CD4-positive, alpha-beta memory T cell (primary cell): Measurements from ENCODE around the gene URM1. TPM values are rescaled to one million over a fixed set of nuclear protein-coding genes. Genes with fewer than 3 reads are reported as not detected.
A peak's percentile ranks its signal among the peaks of the same experiment; 100 is the strongest.

ENCODE experiments used
- CTCF ChIA-PET: fragments of 350-600 bp; sonication (Branson Sonifier 250); formaldehyde crosslinking; loops from one replicate; lab custom pipeline; 2021; ENCODE audit warnings: inconsistent platforms; ENCODE audit not compliant: partially characterized antibody; lab: Charles Lee
- POLR2A ChIA-PET: fragments of 350-600 bp; sonication (Branson Sonifier 250); formaldehyde crosslinking; loops from one replicate; lab custom pipeline; 2021; ENCODE audit not compliant: partially characterized antibody; lab: Charles Lee
- DNase-seq, 5 donors: peaks; one replicate each; pipeline versions ENCODE4 v3.0.0 to v3.0.0-alpha.2; 2020 to 2022; ENCODE audit warnings: mixed read lengths in 1 of 5
- H3K27ac ChIP-seq: one replicate; pipeline ENCODE4 v1.7.0; 2013; ENCODE audit warnings: low read depth, low read length
- H3K27me3 ChIP-seq: 2 replicates; pipeline ENCODE4 v1.7.0; 2013; ENCODE audit warnings: mild to moderate bottlenecking, low read length, moderate library complexity; ENCODE audit not compliant: insufficient read depth
- H3K36me3 ChIP-seq: 2 replicates; pipeline ENCODE4 v1.7.0; 2013; ENCODE audit warnings: mild to moderate bottlenecking, low read length, moderate library complexity; ENCODE audit not compliant: insufficient read depth
- H3K4me1 ChIP-seq: 2 replicates; pipeline ENCODE4 v1.7.0; 2013; ENCODE audit warnings: mild to moderate bottlenecking, low read length, moderate library complexity; ENCODE audit not compliant: insufficient read depth
- H3K4me3 ChIP-seq, 2 donors: one replicate each; pipeline ENCODE4 v1.7.0; 2013; ENCODE audit warnings: low read length in 2 of 2, mild to moderate bottlenecking in 1 of 2
- H3K9me3 ChIP-seq, 2 donors: one replicate each; pipeline ENCODE4 v1.7.0; 2013; ENCODE audit warnings: low read length in 2 of 2, control low read depth in 1 of 2; ENCODE audit not compliant: control insufficient read depth in 1 of 2
- H3K27ac Mint-ChIP-seq, 7 donors: one replicate each; pipeline ENCODE4 v1.8.0; 2020 to 2021; ENCODE audit warnings: mixed read lengths in 7 of 7, mild to moderate bottlenecking in 6 of 7, inconsistent platforms in 3 of 7, moderate library complexity in 3 of 7
- H3K27me3 Mint-ChIP-seq, 2 donors: one replicate each; pipeline ENCODE4 v1.8.0; 2020 to 2021; ENCODE audit warnings: mixed read lengths in 2 of 2
- H3K36me3 Mint-ChIP-seq, 2 donors: one replicate each; pipeline ENCODE4 v1.8.0; 2020 to 2021; ENCODE audit warnings: mixed read lengths in 2 of 2, inconsistent platforms in 1 of 2, mild to moderate bottlenecking in 1 of 2
- H3K4me1 Mint-ChIP-seq, 4 donors: one replicate each; pipeline ENCODE4 v1.8.0; 2020 to 2021; ENCODE audit warnings: mixed read lengths in 4 of 4, mild to moderate bottlenecking in 1 of 4
- H3K4me3 Mint-ChIP-seq, 8 donors: one replicate each; pipeline ENCODE4 v1.8.0; 2020 to 2021; ENCODE audit warnings: mixed read lengths in 8 of 8, mild to moderate bottlenecking in 7 of 8, moderate library complexity in 6 of 8, inconsistent platforms in 3 of 8
- H3K9me3 Mint-ChIP-seq, 8 donors: one replicate each; pipeline ENCODE4 v1.8.0; 2020 to 2021; ENCODE audit warnings: mixed read lengths in 8 of 8, mild to moderate bottlenecking in 5 of 8, inconsistent platforms in 3 of 8, moderate library complexity in 1 of 8
- intact Hi-C: fragments of 100-400 bp; cut with micrococcal nuclease; formaldehyde crosslinking; loops from one replicate; pipeline ENCODE4 v1.15.1; 2023
- polyA plus RNA-seq, 2 donors: library from polyadenylated mRNA; unstranded; fragments of 300-500 nt; fragmentation: Illumina TruSeq; gene quantifications; one replicate each; pipeline ENCODE4 v1.2.3, GENCODE V29; 2021
- total RNA-seq, 2 experiments: library from RNA; stranded (reverse); gene quantifications; one replicate each; pipeline ENCODE4 v1.2.3, GENCODE V29; 2021

URM1 gene
- total and polyA plus RNA-seq, 4 experiments from 2014 or later: 44.1 to 50.8 (median 48.0) TPM

DNA sequence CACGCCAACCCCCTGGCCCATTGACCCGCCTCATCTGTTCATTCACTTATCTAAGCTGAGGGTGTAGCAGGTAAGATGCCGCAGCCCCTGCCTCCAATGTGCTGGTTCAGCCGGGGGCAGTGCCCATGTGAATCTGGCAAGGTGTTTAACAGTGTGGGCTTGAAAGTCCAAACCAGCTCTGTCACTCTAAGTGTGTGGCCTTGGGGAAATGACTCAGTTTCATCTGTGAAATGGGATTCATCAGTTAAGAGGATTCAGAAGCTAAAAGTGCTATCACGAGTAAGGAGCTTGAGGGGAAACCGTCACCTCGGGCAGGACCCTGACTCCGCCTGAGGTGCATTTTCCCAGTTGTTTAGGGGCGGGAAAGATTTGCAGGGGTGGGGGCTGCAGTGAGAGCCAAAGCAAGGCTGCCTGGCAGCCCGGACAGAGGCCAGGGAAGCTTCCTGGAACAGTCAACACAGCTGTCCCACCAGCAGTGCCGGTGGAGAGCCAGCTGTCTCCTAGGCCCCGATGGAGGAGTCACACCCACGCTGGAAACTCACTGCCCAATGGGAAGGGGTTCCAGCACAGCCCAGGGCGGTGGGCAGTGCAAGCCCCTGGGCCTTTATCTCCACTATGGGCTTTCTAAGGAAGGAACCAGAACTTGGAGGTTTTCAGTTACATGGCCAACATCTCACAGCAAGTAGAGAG is 9.7 kb upstream of the URM1 start:
- no peaks in the 10 kb centered on the region for H3K9me3 Mint-ChIP-seq
- no peaks in the 10 kb centered on the region for H3K36me3 Mint-ChIP-seq
- intact Hi-C loops: loop anchor here (10.0 kb wide), 1 partner anchor 143 kb away; the partner anchor contains the start of gene GLE1
- Histone ChIP-seq H3K4me3 (peak overlapping the region; percentile 47 to 55), H3K9me3 (no peaks in the 10 kb centered on the region), H3K4me1 (peaks cover 19% of the 10 kb centered on the region), H3K36me3 (no peaks in the 10 kb centered on the region), H3K27ac (peak overlapping the region; percentile 36), H3K27me3 (no peaks in the 10 kb centered on the region)
- peak overlapping the region; percentile 62 to 93 (median 81) for H3K27ac Mint-ChIP-seq
- H3K4me1 Mint-ChIP-seq: peaks cover 2 to 18% (median 8%) of the 10 kb centered on the region in 4 donors
- CTCF ChIA-PET: interaction anchor here (0.6 to 3.4 kb wide), 27 partner anchors 10 to 567 kb away, joined by 3 to 54 read pairs (median 4); partner anchors contain the start of genes GLE1 and URM1
- H3K27me3 Mint-ChIP-seq: no peaks in the 10 kb centered on the region
- H3K4me3 Mint-ChIP-seq: peak overlapping the region; percentile 42 to 88 (median 85)
- DNase-seq: no peak
- POLR2A ChIA-PET: interaction anchor here (0.7 to 3.2 kb wide), 8 partner anchors 10 to 457 kb away, joined by 3 to 41 read pairs (median 4); partner anchors contain the start of genes CERCAM, COQ4, ENDOG and URM1

DNA sequence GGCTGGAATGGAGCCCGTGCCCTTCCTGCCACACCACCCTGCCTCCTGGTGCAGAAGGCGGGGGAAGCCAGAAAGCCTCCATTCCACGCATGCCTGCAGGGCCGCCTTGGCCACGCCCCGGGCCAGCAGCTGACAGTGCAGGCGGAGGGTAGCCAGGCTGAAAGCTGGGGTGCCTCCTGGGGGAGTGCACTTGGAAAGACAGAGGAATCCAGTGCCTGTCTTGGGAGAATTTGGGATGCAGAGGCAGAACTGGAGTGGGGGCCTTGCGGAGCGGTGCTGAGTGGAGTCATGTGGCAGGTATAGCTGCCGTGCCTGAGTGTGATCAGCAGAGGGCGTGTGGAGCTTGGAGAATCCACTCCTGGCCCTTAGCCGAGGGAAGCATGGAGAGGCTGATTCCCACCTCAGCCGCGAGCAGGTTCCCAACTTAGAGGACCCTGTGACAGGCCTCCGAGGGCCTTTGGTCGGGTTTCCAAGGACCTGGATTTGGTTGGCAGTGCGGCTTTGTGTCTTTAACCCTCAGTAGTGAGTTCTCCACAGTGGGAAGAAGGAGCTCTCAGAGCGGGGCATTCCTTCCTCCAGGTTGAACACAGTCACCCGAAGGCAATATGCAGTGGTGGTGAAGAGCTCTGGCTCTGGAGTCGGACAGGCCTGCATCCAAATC is 9.1 kb upstream of the URM1 start:
- Mint-ChIP-seq H3K36me3 (no peaks in the 10 kb centered on the region), H3K27ac (peak overlapping the region; percentile 62 to 93 (median 81)), H3K4me3 (peak overlapping the region; percentile 80 to 88 (median 85)), H3K9me3 (no peaks in the 10 kb centered on the region), H3K4me1 (peaks cover 2 to 18% (median 8%) of the 10 kb centered on the region in 4 donors), H3K27me3 (peaks cover 2% of the 10 kb centered on the region in 2 donors)
- DNase-seq: peak; percentile 64 to 75 (median 67)
- H3K36me3 ChIP-seq: no peaks in the 10 kb centered on the region
- peak overlapping the region; percentile 36 for H3K27ac ChIP-seq
- no peaks in the 10 kb centered on the region for H3K9me3 ChIP-seq
- intact Hi-C loops: loop anchor here (1.0 to 10.0 kb wide), 5 partner anchors 9 to 143 kb away; partner anchors contain the start of genes CERCAM, GLE1 and URM1
- peak overlapping the region; percentile 47 to 55 for H3K4me3 ChIP-seq
- peaks cover 19% of the 10 kb centered on the region for H3K4me1 ChIP-seq
- CTCF ChIA-PET: interaction anchor here (0.6 to 3.4 kb wide), 35 partner anchors 9 to 566 kb away, joined by 3 to 54 read pairs (median 4); partner anchors contain the start of genes GLE1, ODF2, SLC27A4 and URM1
- POLR2A ChIA-PET: interaction anchor here (0.7 to 3.2 kb wide), 8 partner anchors 9 to 456 kb away, joined by 3 to 41 read pairs (median 4); partner anchors contain the start of genes CERCAM, COQ4, ENDOG and URM1
- H3K27me3 ChIP-seq: no peaks in the 10 kb centered on the region

DNA sequence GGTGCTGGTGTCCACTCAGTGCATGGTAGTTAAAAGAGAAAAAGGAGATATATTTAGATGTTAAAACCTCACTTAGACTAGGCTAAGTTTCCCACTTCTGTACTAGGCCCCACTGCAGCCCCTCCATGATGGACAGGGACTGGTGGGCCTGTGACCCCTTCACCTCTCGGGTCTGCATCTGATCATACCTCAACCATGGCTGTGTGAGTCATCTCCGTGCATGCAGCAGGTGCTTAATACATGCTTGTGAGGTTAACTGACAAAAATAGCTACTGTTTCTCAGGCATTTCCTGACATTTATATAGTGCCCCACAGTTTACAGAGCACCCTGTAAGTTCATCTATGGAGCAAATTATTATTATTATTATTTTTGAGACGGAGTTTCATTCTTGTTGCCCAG is 8.4 kb upstream of the URM1 start:
- CTCF ChIA-PET: interaction anchor here (0.6 to 3.4 kb wide), 32 partner anchors 8 to 566 kb away, joined by 3 to 54 read pairs (median 4); partner anchors contain the start of genes GLE1, ODF2, SLC27A4 and URM1
- DNase-seq: no peak
- Histone ChIP-seq H3K36me3 (no peaks in the 10 kb centered on the region), H3K4me3 (no peak overlapping the region), H3K9me3 (no peaks in the 10 kb centered on the region), H3K4me1 (peaks cover 19% of the 10 kb centered on the region), H3K27ac (no peak overlapping the region), H3K27me3 (no peaks in the 10 kb centered on the region)
- POLR2A ChIA-PET: interaction anchor here (1.2 to 3.2 kb wide), 6 partner anchors 8 to 455 kb away, joined by 3 to 41 read pairs (median 5); partner anchors contain the start of genes COQ4, ENDOG and URM1
- peaks cover 2 to 4% of the 10 kb centered on the region in 2 donors for H3K27me3 Mint-ChIP-seq
- intact Hi-C loops: loop anchor here (1.0 to 10.0 kb wide), 5 partner anchors 9 to 142 kb away; partner anchors contain the start of genes CERCAM, GLE1 and URM1
- no peaks in the 10 kb centered on the region for H3K36me3 Mint-ChIP-seq
- peaks cover 2 to 18% (median 8%) of the 10 kb centered on the region in 4 donors for H3K4me1 Mint-ChIP-seq
- H3K27ac Mint-ChIP-seq: no peak overlapping the region
- no peaks in the 10 kb centered on the region for H3K9me3 Mint-ChIP-seq
- peak overlapping the region in 2 of 8 donors; percentile 3 to 16 for H3K4me3 Mint-ChIP-seq

DNA sequence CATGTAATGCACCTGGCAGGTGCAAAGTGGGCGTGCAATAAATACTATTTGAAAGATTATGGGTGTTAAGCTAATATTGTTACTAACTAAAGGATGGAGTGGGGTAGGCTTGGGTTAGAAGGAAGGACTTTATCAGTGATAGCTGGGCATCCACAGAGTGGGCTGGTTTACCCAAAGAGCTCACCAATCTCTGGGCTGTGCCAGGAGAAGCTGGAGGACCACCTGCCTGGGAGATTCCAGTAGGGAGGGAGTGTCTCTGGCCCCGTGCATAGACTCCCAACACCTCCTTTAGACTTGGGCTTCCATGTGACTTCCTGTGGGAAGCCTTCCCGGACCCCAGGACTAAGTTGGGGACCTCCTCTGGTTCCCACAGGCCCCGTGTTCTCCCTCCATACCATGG is 5.6 kb upstream of the URM1 start:
- no peak overlapping the region for H3K27ac ChIP-seq
- intact Hi-C loops: loop anchor here (10.0 kb wide), 1 partner anchor 139 kb away; the partner anchor contains the start of gene GLE1
- Mint-ChIP-seq H3K4me3 (no peak overlapping the region), H3K4me1 (peaks cover 4 to 24% (median 13%) of the 10 kb centered on the region in 4 donors), H3K9me3 (no peaks in the 10 kb centered on the region), H3K27ac (peak overlapping the region in 1 of 7 donors; percentile 68), H3K36me3 (no peaks in the 10 kb centered on the region), H3K27me3 (peaks cover 2 to 4% of the 10 kb centered on the region in 2 donors)
- POLR2A ChIA-PET: no interaction called here
- no peaks in the 10 kb centered on the region for H3K9me3 ChIP-seq
- DNase-seq: no peak
- H3K27me3 ChIP-seq: no peaks in the 10 kb centered on the region
- H3K4me1 ChIP-seq: peaks cover 24% of the 10 kb centered on the region
- H3K4me3 ChIP-seq: no peak overlapping the region
- H3K36me3 ChIP-seq: no peaks in the 10 kb centered on the region
- CTCF ChIA-PET: no interaction called here

DNA sequence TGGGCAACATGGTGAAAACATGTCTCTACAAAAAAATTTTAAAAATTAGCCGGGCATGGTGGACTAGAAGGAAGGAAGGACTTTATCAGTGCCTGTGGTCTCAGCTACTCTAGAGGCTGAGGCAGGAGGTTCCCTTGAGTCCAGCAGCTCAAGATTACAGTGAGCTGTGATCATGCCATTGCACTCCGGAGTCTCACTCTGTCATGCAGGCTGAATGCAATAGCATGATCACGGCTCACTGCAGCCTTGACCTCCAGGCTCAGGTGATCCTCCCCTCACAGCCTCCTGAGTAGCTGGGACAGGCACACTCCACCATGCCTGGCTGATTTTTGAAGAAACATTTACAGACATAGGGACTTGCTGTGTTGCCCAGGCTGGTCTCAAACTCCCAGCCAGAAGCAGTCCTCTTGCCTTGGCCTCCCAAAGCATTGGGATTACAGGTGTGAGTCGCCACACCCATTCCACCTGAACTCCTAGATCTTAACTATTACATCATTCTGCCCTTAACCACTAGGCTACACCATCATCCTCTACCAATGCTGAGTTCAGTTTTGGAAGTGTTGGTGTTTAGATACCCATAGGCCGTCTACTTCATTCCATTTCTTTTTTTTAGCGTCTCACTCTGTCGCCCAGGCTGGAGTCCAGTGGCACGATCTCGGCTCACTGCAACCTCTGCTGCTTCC is 2.0 kb upstream of the URM1 start:
- Histone ChIP-seq H3K4me1 (peaks cover 28% of the 10 kb centered on the region), H3K27me3 (no peaks in the 10 kb centered on the region), H3K9me3 (no peaks in the 10 kb centered on the region), H3K4me3 (no peak overlapping the region), H3K27ac (no peak overlapping the region), H3K36me3 (peaks cover 10% of the 10 kb centered on the region)
- CTCF ChIA-PET: interaction anchor here (1.2 to 4.3 kb wide), 2 partner anchors 8 to 54 kb away, joined by 3 to 54 read pairs; no protein-coding TSS in a partner anchor
- Mint-ChIP-seq H3K4me3 (peak overlapping the region in 2 of 8 donors; percentile 9 to 27), H3K36me3 (peaks cover 9 to 23% of the 10 kb centered on the region in 2 donors), H3K9me3 (peaks cover 0 to 2% (median 0%) of the 10 kb centered on the region in 8 donors), H3K4me1 (peaks cover 20 to 41% (median 28%) of the 10 kb centered on the region in 4 donors), H3K27me3 (peaks cover 2 to 4% of the 10 kb centered on the region in 2 donors), H3K27ac (peak overlapping the region in 1 of 7 donors; percentile 53)
- POLR2A ChIA-PET: interaction anchor here (3.7 kb wide), 1 partner anchor 8 kb away, joined by 41 read pairs; no protein-coding TSS in a partner anchor
- no peak for DNase-seq
- intact Hi-C loops: loop anchor here (10.0 kb wide), 1 partner anchor 136 kb away; the partner anchor contains the start of gene GLE1

DNA sequence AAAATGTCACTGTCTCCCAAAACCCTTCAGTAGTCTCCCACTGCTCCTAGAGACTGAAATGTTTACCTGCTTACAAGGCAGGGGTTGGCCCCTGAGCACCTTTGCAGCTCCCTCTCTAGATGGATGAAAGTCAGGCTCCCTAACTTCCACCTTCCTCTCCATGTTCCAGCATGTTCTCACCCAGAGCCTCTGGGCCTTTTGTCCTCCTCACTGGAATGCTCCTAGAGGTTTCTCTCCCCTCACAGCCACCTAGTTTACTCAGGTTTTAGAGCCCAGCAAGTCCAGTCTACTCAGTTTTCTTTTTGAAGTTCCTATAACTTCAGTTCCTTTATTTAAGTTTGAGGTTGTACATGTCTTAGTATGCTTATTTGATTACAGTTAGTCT is 815 bp upstream of the URM1 start:
- CTCF ChIA-PET: interaction anchor here (0.9 to 4.3 kb wide), 6 partner anchors 9 to 115 kb away, joined by 3 to 54 read pairs (median 4); no protein-coding TSS in a partner anchor
- Mint-ChIP-seq H3K36me3 (peaks cover 9 to 27% of the 10 kb centered on the region in 2 donors), H3K4me1 (peaks cover 22 to 38% (median 29%) of the 10 kb centered on the region in 4 donors), H3K27ac (peak overlapping the region; percentile 97 to 99 (median 98)), H3K4me3 (peak overlapping the region; percentile 95 to 98 (median 96)), H3K9me3 (peaks cover 0 to 2% (median 0%) of the 10 kb centered on the region in 8 donors), H3K27me3 (peaks cover 2 to 4% of the 10 kb centered on the region in 2 donors)
- peaks cover 11% of the 10 kb centered on the region for H3K36me3 ChIP-seq
- peak overlapping the region; percentile 88 to 95 for H3K4me3 ChIP-seq
- DNase-seq: no peak
- peak overlapping the region; percentile 91 for H3K27ac ChIP-seq
- intact Hi-C loops: loop anchor here (2.0 to 10.0 kb wide), 3 partner anchors 182 to 404 kb away; partner anchors contain the start of genes NAIF1, SPTAN1 and ZER1
- POLR2A ChIA-PET: interaction anchor here (0.8 to 3.7 kb wide), 12 partner anchors 9 to 658 kb away, joined by 3 to 41 read pairs (median 6); partner anchors contain the start of genes GLE1, SH3GLB2, SLC27A4 and SPTAN1
- H3K27me3 ChIP-seq: no peaks in the 10 kb centered on the region
- H3K9me3 ChIP-seq: no peaks in the 10 kb centered on the region
- peaks cover 20% of the 10 kb centered on the region for H3K4me1 ChIP-seq
